GM12878 (cell line): Measurements from ENCODE around the gene RAD52. TPM values are rescaled to one million over a fixed set of nuclear protein-coding genes. Genes with fewer than 3 reads are reported as not detected.

Experiments used
- ATAC-seq: fragments of 200-7000 bp; cut with Tn5 transposase; 3 replicates; pipeline ENCODE4 v1.9.1; 2020; ENCODE audit warnings: mild to moderate bottlenecking, moderate library complexity
- BruUV-seq: library from RNA; stranded (reverse); fragments of 400-500 nt; replicated peaks from 2 replicates; lab custom pipeline; 2021; lab: Mats Ljungman, UMichigan
- CTCF ChIA-PET: fragments of 300-600 bp; sonication (Branson Sonifier 250); formaldehyde crosslinking; extraction: SDS; loops from one replicate; lab custom pipeline; 2021; ENCODE audit warnings: inconsistent platforms; lab: Yijun Ruan, JAX
- POLR2A ChIA-PET: fragments of 350-600 bp; formaldehyde crosslinking; extraction: SDS; loops from one replicate; lab custom pipeline; 2021; ENCODE audit warnings: inconsistent platforms; lab: Charles Lee
- RAD21 ChIA-PET: fragments of 300-600 bp; sonication (Branson Sonifier 250); formaldehyde crosslinking; loops from one replicate; lab custom pipeline; 2023; ENCODE audit warnings: antibody characterized with exemption; ENCODE audit not compliant: unreplicated experiment; lab: Charles Lee
- SMC1A ChIA-PET: fragments of 300-600 bp; sonication (Branson Sonifier 250); formaldehyde crosslinking; loops from one replicate; lab custom pipeline; 2023; ENCODE audit not compliant: unreplicated experiment, uncharacterized antibody; lab: Charles Lee
- DNase-seq: peaks from one replicate; pipeline ENCODE4 v3.0.0-alpha.2; 2011; ENCODE audit warnings: low read depth, low spot score
- FAIRE-seq: peaks from 3 replicates; lab custom pipeline; 2011; peaks lifted over from hg19 to GRCh38; lab: Jason Lieb, UNC
- H2AFZ ChIP-seq: 2 replicates; pipeline ENCODE4 v1.6.0; 2011; ENCODE audit warnings: low read depth, low read length, control low read depth; ENCODE audit not compliant: control insufficient read depth
- H3K27ac ChIP-seq: 2 replicates; pipeline ENCODE4 v1.5.1; 2011; ENCODE audit warnings: control low read depth; ENCODE audit not compliant: control insufficient read depth, insufficient read depth
- H3K27me3 ChIP-seq, 2 experiments: replicated peaks in 1 of 2; 2 replicates each; pipeline versions ENCODE4 v1.6.0 to v1.6.1; 2011; ENCODE audit warnings: low read length in 1 of 2; ENCODE audit not compliant: control insufficient read depth in 2 of 2, insufficient read depth in 2 of 2
- H3K36me3 ChIP-seq, 2 experiments: 2 replicates each; pipeline ENCODE4 v1.5.1; 2011; ENCODE audit warnings: low read length in 1 of 2; ENCODE audit not compliant: control insufficient read depth in 2 of 2, insufficient read depth in 2 of 2
- H3K4me1 ChIP-seq: 2 replicates; pipeline ENCODE4 v1.6.1; 2011; ENCODE audit warnings: mild to moderate bottlenecking, low read length, moderate library complexity, mixed read lengths; ENCODE audit not compliant: control insufficient read depth, insufficient read depth
- H3K4me2 ChIP-seq: 2 replicates; pipeline ENCODE4 v1.6.0; 2011; ENCODE audit warnings: control low read depth; ENCODE audit not compliant: control insufficient read depth, insufficient read depth
- H3K4me3 ChIP-seq: fragments of 200-600 bp; sonication (generic); 2 replicates; pipeline ENCODE4 v1.5.1; 2016
- H3K79me2 ChIP-seq: 2 replicates; pipeline ENCODE4 v1.6.0; 2011; ENCODE audit warnings: low read length; ENCODE audit not compliant: control insufficient read depth, insufficient read depth
- H3K9ac ChIP-seq: 2 replicates; pipeline ENCODE4 v1.8.0; 2011; ENCODE audit warnings: low read length, control low read depth, mixed read lengths; ENCODE audit not compliant: control insufficient read depth, insufficient read depth
- H3K9me3 ChIP-seq: replicated peaks from 3 replicates; pipeline ENCODE4 v1.5.1; 2011; ENCODE audit warnings: mild to moderate bottlenecking, low read length; ENCODE audit not compliant: control insufficient read depth, insufficient read depth
- H4K20me1 ChIP-seq: 2 replicates; pipeline ENCODE4 v1.6.0; 2011; ENCODE audit not compliant: control insufficient read depth, insufficient read depth
- BACH1 ChIP-seq: fragments of 450-650 bp; IDR thresholded peaks from 2 replicates; pipeline ENCODE4 v1.6.1; 2017; ENCODE audit warnings: mild to moderate bottlenecking, borderline replicate concordance
- MXI1 ChIP-seq: fragments of 150-350 bp; IDR thresholded peaks from 2 replicates; pipeline ENCODE4 v1.6.1; 2011; ENCODE audit warnings: low read depth, mild to moderate bottlenecking, inconsistent platforms, low read length, improper control_type of control experiment
- MYB ChIP-seq: fragments of 150-350 bp; IDR thresholded peaks from 2 replicates; pipeline ENCODE4 v1.6.1; 2014; ENCODE audit warnings: mild to moderate bottlenecking, low read depth, low read length, borderline replicate concordance
- MYC ChIP-seq: IDR thresholded peaks from 2 replicates; pipeline ENCODE4 v1.6.1; 2011; ENCODE audit warnings: mild to moderate bottlenecking, low read length, moderate library complexity, inconsistent platforms; ENCODE audit not compliant: insufficient read depth, insufficient replicate concordance, insufficient read length, severe bottlenecking
- RAD21 ChIP-seq: IDR thresholded peaks from 2 replicates; pipeline ENCODE4 v1.6.1; 2011; ENCODE audit warnings: mild to moderate bottlenecking, low read depth, low read length, moderate library complexity; ENCODE audit not compliant: insufficient read depth
- WGBS: methylation state at CpG from one replicate; pipeline ENCODE4 v1.1.6; 2016; ENCODE audit warnings: low lambda C conversion rate; ENCODE audit not compliant: insufficient replicate concordance, insufficient coverage; ENCODE audit errors: missing lambda C conversion rate; 5-methylcytosine and 5-hydroxymethylcytosine counted together
- in situ Hi-C: fragments of 300-500 bp; cut with MboI; formaldehyde crosslinking; loops from 9 replicates; pipeline ENCODE4 v1.14.3; 2018; ENCODE audit warnings: mixed read lengths
- intact Hi-C: fragments of 100-400 bp; cut with micrococcal nuclease; formaldehyde crosslinking; loops from one replicate; pipeline ENCODE4 v1.14.2; 2022; ENCODE audit not compliant: unreplicated experiment
- polyA plus RNA-seq, 11 experiments: library from polyadenylated mRNA; depleted of rRNA in 4 of 11; unstranded in 6 of 11; stranded (reverse) in 5 of 11; fragments of >200 nt; fragmentation: Nextera tagmentation in 4 of 11; fragmentation: Illumina TruSeq in 1 of 11; extraction: Ambion mirVana in 4 of 11; extraction: Trizol in 1 of 11; gene quantifications; 1 replicate in 1 of 11; 2 replicates in 10 of 11; pipeline versions ENCODE4 v1.2.1 to v1.2.3, GENCODE V29; 2011 to 2016; ENCODE audit warnings: inconsistent platforms in 2 of 11, missing spikeins in 2 of 11, low read depth in 1 of 11
- total RNA-seq, 4 experiments: library from RNA; depleted of rRNA in 3 of 4; stranded (reverse); fragments of >200 nt in 3 of 4; fragmentation: Illumina TruSeq in 1 of 4; extraction: Trizol in 1 of 4; gene quantifications; 2 replicates each; pipeline versions ENCODE4 v1.2.1 to v1.2.3, GENCODE V29; 2013 to 2021
- TF ChIP-seq, protein P1 (sequence below): IDR thresholded peaks from 2 replicates; pipeline ENCODE4 v1.6.1; 2011; ENCODE audit warnings: borderline replicate concordance, low read depth, mild to moderate bottlenecking, moderate library complexity, low read length; ENCODE audit not compliant: insufficient read depth, poor library complexity, severe bottlenecking

Gene RAD52
- total and polyA plus RNA-seq, 10 of the 15 experiments (the other 5 are each of a cell fraction or from before 2014, with no cell fraction given) = 2.0 to 15.7 (median 8.9) TPM

DNA sequence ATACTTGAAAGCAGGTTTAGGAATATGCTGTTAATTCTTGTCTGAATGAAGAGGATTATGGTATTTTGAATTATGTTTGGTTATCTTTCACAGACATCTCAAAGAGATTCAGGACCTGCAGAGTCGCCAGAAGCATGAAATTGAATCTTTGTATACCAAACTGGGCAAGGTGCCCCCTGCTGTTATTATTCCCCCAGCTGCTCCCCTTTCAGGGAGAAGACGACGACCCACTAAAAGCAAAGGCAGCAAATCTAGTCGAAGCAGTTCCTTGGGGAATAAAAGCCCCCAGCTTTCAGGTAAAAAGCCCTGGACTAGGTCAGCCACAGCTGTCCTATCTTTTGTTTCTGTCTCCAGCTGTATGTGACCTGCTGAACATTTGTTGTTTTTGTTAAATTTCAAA is 52.1 kb downstream of the RAD52 start (continued):
- TF ChIP-seq, protein P1, sequence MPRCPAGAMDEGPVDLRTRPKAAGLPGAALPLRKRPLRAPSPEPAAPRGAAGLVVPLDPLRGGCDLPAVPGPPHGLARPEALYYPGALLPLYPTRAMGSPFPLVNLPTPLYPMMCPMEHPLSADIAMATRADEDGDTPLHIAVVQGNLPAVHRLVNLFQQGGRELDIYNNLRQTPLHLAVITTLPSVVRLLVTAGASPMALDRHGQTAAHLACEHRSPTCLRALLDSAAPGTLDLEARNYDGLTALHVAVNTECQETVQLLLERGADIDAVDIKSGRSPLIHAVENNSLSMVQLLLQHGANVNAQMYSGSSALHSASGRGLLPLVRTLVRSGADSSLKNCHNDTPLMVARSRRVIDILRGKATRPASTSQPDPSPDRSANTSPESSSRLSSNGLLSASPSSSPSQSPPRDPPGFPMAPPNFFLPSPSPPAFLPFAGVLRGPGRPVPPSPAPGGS = no peak
- TF ChIP-seq MYC (no peak), MXI1 (no peak), MYB (no peak)

GRCh38 chr12:896031-896430 is 53.5 kb downstream of the RAD52 start:
- in situ Hi-C loops = no loop called here
- H3K9ac ChIP-seq = no peak overlapping the region
- ChIA-PET SMC1A (interaction anchor here (0.7 to 1.7 kb wide), 2 partner anchors 13 to 197 kb away, joined by 3 to 4 read pairs; no protein-coding TSS in a partner anchor), RAD21 (no interaction called here), CTCF (interaction anchor here (1.8 kb wide), 1 partner anchor 320 kb away, joined by 4 read pairs; no protein-coding TSS in a partner anchor), POLR2A (interaction anchor here (0.8 kb wide), 1 partner anchor 35 kb away, joined by 4 read pairs; no protein-coding TSS in a partner anchor)
- no peak for DNase-seq
- WGBS = 89% methylated on average over 4 of the region's 4 CpGs
- no peak overlapping the region for H3K27ac ChIP-seq
- no peak overlapping the region for H3K4me2 ChIP-seq
- TF ChIP-seq MXI1 = no peak
- no peak for TF ChIP-seq BACH1
- no peak for TF ChIP-seq RAD21
- H2AFZ ChIP-seq = no peak overlapping the region
- H3K4me1 ChIP-seq = no peaks in the 10 kb centered on the region
- intact Hi-C loops = no loop called here
- H3K27me3 ChIP-seq = no peaks in the 10 kb centered on the region
- H3K9me3 ChIP-seq = no peaks in the 10 kb centered on the region
- no peaks in the 10 kb centered on the region for H4K20me1 ChIP-seq
- no peak for ATAC-seq
- H3K79me2 ChIP-seq = no peaks in the 10 kb centered on the region
- no peak overlapping the region for H3K4me3 ChIP-seq
- no peak for FAIRE-seq
- no TSS peak for BruUV-seq
- H3K36me3 ChIP-seq = peaks cover 2 to 58% of the 10 kb centered on the region in 2 experiments; a peak in 3 of 4 replicates
